Skeletal muscle tissue (tissue), 4 donors: ENCODE data around the gene ADSS2. TPM values are rescaled to one million over a fixed set of nuclear protein-coding genes. Genes with fewer than 3 reads are reported as not detected.

Experiments
- H3K27ac ChIP-seq: one replicate; pipeline ENCODE4 v1.7.0; 2013; ENCODE audit warnings: mild to moderate bottlenecking, low read depth, low read length, inconsistent platforms
- H3K27me3 ChIP-seq, 3 donors: one replicate each; pipeline ENCODE4 v1.7.0; 2013; ENCODE audit warnings: low read length in 3 of 3; ENCODE audit not compliant: control insufficient read depth in 3 of 3, insufficient read depth in 3 of 3
- H3K36me3 ChIP-seq, 3 donors: one replicate each; pipeline ENCODE4 v1.7.0; 2013; ENCODE audit warnings: low read length in 3 of 3; ENCODE audit not compliant: control insufficient read depth in 3 of 3, insufficient read depth in 3 of 3
- H3K4me1 ChIP-seq, 3 donors: one replicate each; pipeline ENCODE4 v1.7.0; 2013; ENCODE audit warnings: low read length in 3 of 3, mild to moderate bottlenecking in 3 of 3; ENCODE audit not compliant: control insufficient read depth in 3 of 3, insufficient read depth in 3 of 3
- H3K4me3 ChIP-seq, 3 donors: one replicate each; pipeline ENCODE4 v1.7.0; 2013; ENCODE audit warnings: low read length in 3 of 3
- H3K9ac ChIP-seq, 3 donors: one replicate each; pipeline ENCODE4 v1.7.0; 2013; ENCODE audit warnings: low read length in 3 of 3, mild to moderate bottlenecking in 3 of 3, moderate library complexity in 2 of 3, low read depth in 1 of 3
- H3K9me3 ChIP-seq, 3 donors: one replicate each; pipeline ENCODE4 v1.7.0; 2013; ENCODE audit warnings: low read length in 3 of 3; ENCODE audit not compliant: control insufficient read depth in 3 of 3
- total RNA-seq: library from RNA; depleted of rRNA; stranded (reverse); fragments of >200 nt; gene quantifications from one replicate; pipeline ENCODE4 v1.2.3, GENCODE V29; 2014
- donor health status: Osteomylitis.

The ADSS2 gene
- total RNA-seq, 1 donor from 2014 or later = 14.6 TPM

GRCh38 chr1:244447024-244447423 lies 4.7 kb downstream of the ADSS2 start:
- Histone ChIP-seq H3K36me3 (no peaks in the 10 kb centered on the region), H3K9me3 (no peaks in the 10 kb centered on the region), H3K4me3 (no peak overlapping the region), H3K27ac (no peak overlapping the region), H3K9ac (no peak overlapping the region), H3K4me1 (peaks cover 14 to 30% (median 28%) of the 10 kb centered on the region in 3 donors), H3K27me3 (no peaks in the 10 kb centered on the region)

- Histone ChIP-seq H3K27ac (peak overlapping the region; percentile 38), H3K4me3 (no peak overlapping the region), H3K36me3 (no peaks in the 10 kb centered on the region), H3K9me3 (no peaks in the 10 kb centered on the region), H3K9ac (peak overlapping the region in 1 of 3 donors; percentile 15), H3K4me1 (peaks cover 13 to 29% (median 27%) of the 10 kb centered on the region in 3 donors), H3K27me3 (no peaks in the 10 kb centered on the region)
Measured at GRCh38 chr1:244445320-244446181, 6.2 kb downstream of the ADSS2 start.

GRCh38 chr1:244444854-244445253 lies 6.9 kb downstream of the ADSS2 start:
- no peak overlapping the region for H3K27ac ChIP-seq
- peaks cover 6 to 22% (median 20%) of the 10 kb centered on the region in 3 donors for H3K4me1 ChIP-seq
- no peaks in the 10 kb centered on the region for H3K27me3 ChIP-seq
- H3K36me3 ChIP-seq = no peaks in the 10 kb centered on the region
- H3K4me3 ChIP-seq = no peak overlapping the region
- H3K9me3 ChIP-seq = no peaks in the 10 kb centered on the region
- no peak overlapping the region for H3K9ac ChIP-seq

GRCh38 chr1:244442850-244443249 lies 8.9 kb downstream of the ADSS2 start:
- Histone ChIP-seq H3K36me3 (no peaks in the 10 kb centered on the region), H3K4me1 (peaks cover 10 to 13% (median 13%) of the 10 kb centered on the region in 3 donors), H3K27ac (no peak overlapping the region), H3K9ac (no peak overlapping the region), H3K9me3 (no peaks in the 10 kb centered on the region), H3K4me3 (no peak overlapping the region), H3K27me3 (no peaks in the 10 kb centered on the region)

GRCh38 chr1:244439391-244440032 lies 12.2 kb downstream of the ADSS2 start:
- Histone ChIP-seq H3K9ac (no peak overlapping the region), H3K4me3 (no peak overlapping the region), H3K4me1 (peaks cover 0 to 4% (median 1%) of the 10 kb centered on the region in 3 donors), H3K9me3 (no peaks in the 10 kb centered on the region), H3K27me3 (no peaks in the 10 kb centered on the region), H3K36me3 (peaks cover 6 to 10% (median 6%) of the 10 kb centered on the region in 3 donors), H3K27ac (no peak overlapping the region)

- peaks cover 6 to 10% (median 10%) of the 10 kb centered on the region in 3 donors for H3K36me3 ChIP-seq
Measured at GRCh38 chr1:244437086-244437468, 14.6 kb downstream of the ADSS2 start.

GRCh38 chr1:244436336-244437085 lies 15.2 kb downstream of the ADSS2 start:
- Histone ChIP-seq H3K27me3 (no peaks in the 10 kb centered on the region), H3K9ac (no peak overlapping the region), H3K4me3 (no peak overlapping the region), H3K27ac (no peak overlapping the region), H3K9me3 (no peaks in the 10 kb centered on the region), H3K36me3 (peaks cover 6 to 15% (median 10%) of the 10 kb centered on the region in 3 donors), H3K4me1 (peaks cover 0 to 4% (median 0%) of the 10 kb centered on the region in 3 donors)

More at GRCh38 chr1:244437086-244437468, 14.6 kb downstream of the ADSS2 start:
- H3K4me1 ChIP-seq = peaks cover 0 to 4% (median 0%) of the 10 kb centered on the region in 3 donors
- H3K27me3 ChIP-seq = no peaks in the 10 kb centered on the region
- H3K4me3 ChIP-seq = no peak overlapping the region
- no peaks in the 10 kb centered on the region for H3K9me3 ChIP-seq
- H3K9ac ChIP-seq = no peak overlapping the region
- H3K27ac ChIP-seq = no peak overlapping the region

- H3K9me3 ChIP-seq = no peaks in the 10 kb centered on the region
- peaks cover 6 to 15% (median 10%) of the 10 kb centered on the region in 3 donors for H3K36me3 ChIP-seq
- no peaks in the 10 kb centered on the region for H3K27me3 ChIP-seq
- no peak overlapping the region for H3K9ac ChIP-seq
- no peak overlapping the region for H3K4me3 ChIP-seq
- no peak overlapping the region for H3K27ac ChIP-seq
- peaks cover 0 to 4% (median 0%) of the 10 kb centered on the region in 3 donors for H3K4me1 ChIP-seq
Measured at GRCh38 chr1:244435562-244436205, 16.0 kb downstream of the ADSS2 start.

- Histone ChIP-seq H3K36me3 (peaks cover 6 to 15% (median 9%) of the 10 kb centered on the region in 3 donors), H3K9ac (no peak overlapping the region), H3K9me3 (no peaks in the 10 kb centered on the region), H3K27me3 (no peaks in the 10 kb centered on the region), H3K27ac (no peak overlapping the region), H3K4me3 (no peak overlapping the region), H3K4me1 (no peaks in the 10 kb centered on the region)
Measured at GRCh38 chr1:244431166-244431565, 20.5 kb downstream of the ADSS2 start.
